Measurements from ENCODE around the gene KRTAP10-3. TPM values are rescaled to one million over a fixed set of nuclear protein-coding genes. Genes with fewer than 3 reads are reported as not detected.

KRTAP10-3 gene
- total RNA-seq: not detected in 2 replicates

GRCh38 chr21:44558695-44559094, at the start of gene KRTAP10-3:
Gene KRTAP10-3, minus strand, starts transcription at chr21:44558795. Its CDS starts 80 bp downstream, at chr21:44558715.

DNA sequence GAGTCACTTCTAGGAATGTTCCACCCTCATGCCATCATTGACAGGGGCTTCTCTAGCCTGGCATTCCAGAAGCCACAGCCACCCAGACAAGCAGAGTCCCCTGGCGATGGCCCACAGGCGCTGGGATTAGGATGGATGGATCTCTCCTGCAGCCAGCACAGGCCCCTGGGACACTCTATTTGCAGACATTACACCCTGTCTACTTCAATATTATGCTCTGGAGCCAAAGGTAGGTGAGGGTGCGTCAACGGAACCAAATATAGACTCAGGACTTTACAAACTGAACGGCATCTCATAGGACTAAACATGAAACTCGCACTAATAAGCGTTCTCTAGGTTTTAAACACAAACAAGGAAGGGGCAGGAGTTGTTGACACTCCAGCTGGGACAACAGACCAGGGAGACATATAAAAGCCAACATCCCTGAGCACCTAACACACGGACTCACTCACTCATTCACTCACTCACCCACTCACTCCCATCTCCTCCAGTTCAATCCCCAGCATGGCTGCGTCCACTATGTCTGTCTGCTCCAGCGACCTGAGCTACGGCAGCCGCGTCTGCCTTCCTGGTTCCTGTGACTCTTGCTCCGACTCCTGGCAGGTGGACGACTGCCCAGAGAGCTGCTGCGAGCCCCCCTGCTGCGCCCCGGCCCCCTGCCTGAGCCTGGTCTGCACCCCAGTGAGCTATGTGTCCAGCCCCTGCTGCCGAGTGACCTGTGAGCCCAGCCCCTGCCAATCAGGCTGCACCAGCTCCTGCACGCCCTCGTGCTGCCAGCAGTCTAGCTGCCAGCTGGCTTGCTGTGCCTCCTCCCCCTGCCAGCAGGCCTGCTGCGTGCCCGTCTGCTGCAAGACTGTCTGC, 41.8 kb upstream of the KRTAP10-3 start, which contains the start of gene KRTAP10-7:
KRTAP10-7 (plus strand) TSS at position 480 of the 861 bp plus-strand sequence; CDS start at position 505, 25 bp downstream.

DNA sequence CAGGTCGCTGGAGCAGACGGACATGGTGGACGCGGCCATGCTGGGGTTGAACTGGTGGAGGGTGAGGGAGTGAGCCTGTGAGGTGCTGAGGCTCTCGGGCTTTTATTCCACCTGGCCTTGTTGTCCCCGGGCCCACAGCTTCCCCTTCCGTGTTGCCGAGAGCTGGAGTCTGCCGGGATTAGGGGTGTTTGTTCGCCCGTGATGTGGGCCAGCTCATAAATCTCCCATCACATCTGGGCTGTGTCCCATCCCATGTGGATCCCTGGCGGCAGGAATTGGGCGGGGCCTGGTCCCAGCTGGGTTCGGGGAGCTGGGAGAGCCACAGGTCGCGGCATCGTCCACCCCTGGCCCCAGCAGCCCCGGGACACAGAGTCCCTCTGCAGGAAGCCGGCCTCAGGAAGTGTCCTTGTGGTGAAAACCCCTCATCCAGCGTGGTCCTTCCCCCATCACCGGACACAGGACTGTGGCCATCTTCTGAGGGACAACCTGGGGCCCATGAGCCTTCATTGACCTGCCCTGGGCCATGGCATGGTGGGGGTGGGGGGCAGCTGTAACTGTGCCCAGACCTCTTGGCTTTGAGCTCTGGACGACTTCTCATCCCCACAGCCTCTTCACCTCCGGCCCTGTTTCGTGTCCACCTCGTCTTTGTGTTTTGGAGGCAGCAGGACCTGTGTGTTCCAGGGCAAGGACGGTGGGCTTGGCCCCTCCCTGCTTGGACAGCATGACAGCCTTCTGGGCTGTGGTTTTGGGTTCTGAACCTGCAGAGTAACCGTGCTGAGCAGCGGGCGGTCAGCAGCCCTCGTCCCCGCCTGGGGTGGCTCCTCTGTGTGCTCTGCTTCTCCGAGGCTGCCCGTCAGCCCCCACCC, 34.1 kb upstream of the KRTAP10-3 start, which contains the start of gene KRTAP10-6:
KRTAP10-6 (minus strand) TSS at position 60 of the 866 bp plus-strand sequence; CDS start at position 39, 21 bp downstream.

DNA sequence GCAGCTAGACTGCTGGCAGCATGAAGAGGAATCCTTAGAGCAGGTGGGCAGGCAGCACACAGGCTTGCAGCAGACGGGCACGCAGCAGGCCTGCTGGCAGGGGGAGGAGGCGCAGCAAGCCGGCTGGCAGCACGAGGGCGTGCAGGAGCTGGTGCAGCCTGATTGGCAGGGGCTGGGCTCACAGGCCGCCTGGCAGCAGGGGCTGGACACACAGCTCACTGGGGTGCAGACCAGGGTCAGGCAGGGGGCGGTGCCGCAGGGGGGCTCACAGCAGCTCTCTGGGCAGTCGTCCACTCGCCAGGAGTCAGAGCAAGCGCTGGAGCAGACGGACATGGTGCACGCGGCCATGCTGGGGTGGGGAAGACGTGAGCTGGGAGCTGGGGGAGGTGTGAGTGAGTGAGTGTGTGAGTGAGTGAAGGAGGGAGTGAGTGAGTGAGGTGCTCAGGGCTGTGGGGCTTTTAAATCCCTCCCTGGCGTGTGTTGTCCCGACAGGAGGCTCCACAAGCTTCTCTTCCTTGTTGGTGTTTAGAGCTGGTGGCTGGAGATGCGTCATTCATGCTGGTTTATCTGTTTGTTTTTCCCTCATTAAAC, 21.7 kb upstream of the KRTAP10-3 start, which contains the start of gene KRTAP10-5:
KRTAP10-5 (minus strand) TSS at position 374 of the 591 bp plus-strand sequence; CDS start at position 348, 26 bp downstream.

DNA sequence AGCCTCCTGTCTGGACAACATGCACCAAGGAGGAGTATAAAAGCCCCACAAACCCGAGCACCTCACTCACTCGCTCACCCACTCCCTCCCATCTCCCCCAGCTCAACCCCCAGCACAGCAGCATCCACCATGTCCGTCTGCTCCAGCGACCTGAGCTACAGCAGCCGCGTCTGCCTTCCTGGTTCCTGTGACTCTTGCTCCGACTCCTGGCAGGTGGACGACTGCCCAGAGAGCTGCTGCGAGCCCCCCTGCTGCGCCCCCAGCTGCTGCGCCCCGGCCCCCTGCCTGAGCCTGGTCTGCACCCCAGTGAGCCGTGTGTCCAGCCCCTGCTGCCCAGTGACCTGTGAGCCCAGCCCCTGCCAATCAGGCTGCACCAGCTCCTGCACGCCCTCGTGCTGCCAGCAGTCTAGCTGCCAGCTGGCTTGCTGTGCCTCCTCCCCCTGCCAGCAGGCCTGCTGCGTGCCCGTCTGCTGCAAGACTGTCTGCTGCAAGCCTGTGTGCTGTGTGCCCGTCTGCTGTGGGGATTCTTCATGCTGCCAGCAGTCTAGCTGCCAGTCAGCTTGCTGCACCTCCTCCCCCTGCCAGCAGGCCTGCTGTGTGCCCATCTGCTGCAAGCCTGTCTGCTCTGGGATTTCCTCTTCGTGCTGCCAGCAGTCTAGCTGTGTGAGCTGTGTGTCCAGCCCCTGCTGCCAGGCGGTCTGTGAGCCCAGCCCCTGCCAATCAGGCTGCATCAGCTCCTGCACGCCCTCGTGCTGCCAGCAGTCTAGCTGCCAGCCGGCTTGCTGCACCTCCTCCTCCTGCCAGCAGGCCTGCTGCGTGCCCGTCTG, 15.2 kb upstream of the KRTAP10-3 start, which contains the start of gene KRTAP10-4:
KRTAP10-4 (plus strand) TSS at position 100 of the 827 bp plus-strand sequence; CDS start at position 130, 30 bp downstream.

DNA sequence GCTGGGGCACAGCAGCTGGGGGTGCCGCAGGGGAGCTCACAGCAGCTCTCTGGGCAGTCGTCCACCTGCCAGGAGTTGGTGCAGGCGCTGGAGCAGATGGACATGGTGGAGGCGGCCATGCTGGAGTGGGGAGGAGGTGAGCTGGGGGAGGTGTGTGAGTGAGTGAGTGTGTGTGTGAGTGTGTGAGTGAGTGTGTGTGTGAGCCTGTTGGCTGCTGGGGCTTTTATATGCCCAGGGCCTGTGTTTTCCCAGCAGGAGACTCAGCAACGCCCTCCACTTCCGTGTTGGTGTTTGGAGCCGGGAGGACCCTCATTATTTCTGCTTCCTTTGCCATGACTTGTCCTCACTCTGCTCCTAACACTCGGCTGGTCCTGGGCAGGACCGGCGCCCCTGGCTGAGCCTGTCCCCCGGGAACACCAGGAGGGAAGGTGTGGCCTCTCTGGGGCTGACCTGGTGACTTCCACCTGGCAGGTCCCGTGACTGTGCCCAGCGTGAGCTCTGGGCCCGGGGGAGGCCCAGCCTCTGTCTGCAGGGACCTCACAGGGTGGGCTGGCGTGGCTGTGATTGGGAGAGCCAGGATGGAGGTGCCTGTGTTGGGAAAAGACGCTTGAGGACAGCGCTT, 7.1 kb downstream of the KRTAP10-3 start, which contains the start of gene KRTAP10-2:
KRTAP10-2 (minus strand) TSS at position 166 of the 622 bp plus-strand sequence; CDS start at position 119, 47 bp downstream.

GRCh38 chr21:44539991-44540666, 18.5 kb downstream of the KRTAP10-3 start, which contains the start of gene KRTAP10-1:
Gene KRTAP10-1, minus strand, starts transcription at chr21:44540195. Its CDS starts 45 bp downstream, at chr21:44540150.

Other genes with a start within 250 kb of the KRTAP10-3 start
- 4.9 and 6.1 TPM in 2 replicates for gene CFAP410, start 219.4 kb downstream of the KRTAP10-3 start, total RNA-seq
- gene TRPM2, start 205.2 kb downstream of the KRTAP10-3 start, total RNA-seq: under 0.01 and 0.18 TPM in 2 replicates
- gene LRRC3, start 103.3 kb downstream of the KRTAP10-3 start, total RNA-seq: 0.99 and 1.2 TPM in 2 replicates
- not detected in 2 replicates for gene KRTAP10-1, start 18.6 kb downstream of the KRTAP10-3 start, total RNA-seq
- not detected in 2 replicates for gene KRTAP10-2, start 7.3 kb downstream of the KRTAP10-3 start, total RNA-seq
- not detected in 2 replicates for gene KRTAP10-4, start 14.9 kb upstream of the KRTAP10-3 start, total RNA-seq
- gene KRTAP10-5, start 21.8 kb upstream of the KRTAP10-3 start, total RNA-seq: not detected in 2 replicates
- gene KRTAP10-6, start 33.7 kb upstream of the KRTAP10-3 start, total RNA-seq: not detected in 2 replicates
- not detected in 2 replicates for gene KRTAP10-7, start 41.8 kb upstream of the KRTAP10-3 start, total RNA-seq
- gene KRTAP10-8, start 53.3 kb upstream of the KRTAP10-3 start, total RNA-seq: not detected in 2 replicates
- gene KRTAP10-9, start 68.3 kb upstream of the KRTAP10-3 start, total RNA-seq: not detected in 2 replicates
- not detected in 2 replicates for gene KRTAP10-10, start 78.6 kb upstream of the KRTAP10-3 start, total RNA-seq
- not detected in 2 replicates for gene KRTAP10-11, start 87.6 kb upstream of the KRTAP10-3 start, total RNA-seq
- not detected in 2 replicates for gene KRTAP12-4, start 95.9 kb upstream of the KRTAP10-3 start, total RNA-seq
- gene KRTAP12-3, start 99.1 kb upstream of the KRTAP10-3 start, total RNA-seq: not detected in 2 replicates
- not detected in 2 replicates for gene KRTAP12-2, start 108.1 kb upstream of the KRTAP10-3 start, total RNA-seq
- not detected in 2 replicates for gene KRTAP12-1, start 123.4 kb upstream of the KRTAP10-3 start, total RNA-seq
- gene KRTAP10-12, start 138.4 kb upstream of the KRTAP10-3 start, total RNA-seq: not detected in 2 replicates
- not detected in 2 replicates for gene TSPEAR, start 152.8 kb upstream of the KRTAP10-3 start, total RNA-seq
- 76.3 and 103 TPM in 2 replicates for gene UBE2G2, start 243.0 kb upstream of the KRTAP10-3 start, total RNA-seq

All from endothelial cell of coronary artery (primary cell).